GM21717 (cell line): ENCODE data around the gene GDAP1L1.

ENCODE experiments used
- ATAC-seq: cut with Tn5 transposase; IDR thresholded peaks from one replicate; pipeline ENCODE4 v1.9.1; 2021; ENCODE audit warnings: mild to moderate bottlenecking, moderate library complexity; ENCODE audit not compliant: unreplicated experiment

The GDAP1L1 gene

GRCh38 chr20:44247131-44247571, at the start of gene GDAP1L1:
Gene GDAP1L1, plus strand, starts transcription at chr20:44247308. Its CDS starts 27 bp downstream, at chr20:44247335.
- no peak for ATAC-seq

- ATAC-seq = no peak
These were observed 48.2 kb upstream of the GDAP1L1 start for GRCh38 chr20:44198872-44199271.

- ATAC-seq = no peak
These were observed 47.2 kb upstream of the GDAP1L1 start for GRCh38 chr20:44199877-44200276.

- no peak for ATAC-seq
These were observed 46.7 kb upstream of the GDAP1L1 start for GRCh38 chr20:44200371-44200770.

GRCh38 chr20:44200983-44201382, 46.1 kb upstream of the GDAP1L1 start:
- no peak for ATAC-seq

GRCh38 chr20:44203161-44203560, 43.9 kb upstream of the GDAP1L1 start:
- ATAC-seq = no peak

- ATAC-seq = no peak
These were observed 42.8 kb upstream of the GDAP1L1 start for GRCh38 chr20:44204156-44204831.

GRCh38 chr20:44204832-44205215, 42.3 kb upstream of the GDAP1L1 start:
- ATAC-seq = no peak

GRCh38 chr20:44206132-44206531, 41.0 kb upstream of the GDAP1L1 start:
- ATAC-seq = no peak

- no peak for ATAC-seq
These were observed 39.9 kb upstream of the GDAP1L1 start for GRCh38 chr20:44207126-44207723.

- no peak for ATAC-seq
These were observed 38.9 kb upstream of the GDAP1L1 start for GRCh38 chr20:44208165-44208564.

GRCh38 chr20:44208770-44209169, 38.3 kb upstream of the GDAP1L1 start:
- ATAC-seq = no peak

GRCh38 chr20:44209686-44210405, 37.3 kb upstream of the GDAP1L1 start:
- ATAC-seq = peak; percentile 13

GRCh38 chr20:44210406-44211176, 36.5 kb upstream of the GDAP1L1 start, which contains the start of gene OSER1:
Gene OSER1, minus strand, starts transcription at chr20:44210771. Its CDS starts 3,814 bp downstream, at chr20:44206957.
- ATAC-seq = peak; percentile 76

- ATAC-seq = no peak
These were observed 35.7 kb upstream of the GDAP1L1 start for GRCh38 chr20:44211177-44212039.

- no peak for ATAC-seq
These were observed 34.3 kb upstream of the GDAP1L1 start for GRCh38 chr20:44212792-44213191.

GRCh38 chr20:44215125-44215524, 32.0 kb upstream of the GDAP1L1 start:
- no peak for ATAC-seq

GRCh38 chr20:44217342-44218092, 29.6 kb upstream of the GDAP1L1 start:
- ATAC-seq = no peak

GRCh38 chr20:44218446-44218845, 28.7 kb upstream of the GDAP1L1 start:
- no peak for ATAC-seq
